K562 (cell line): ENCODE results near the gene SLCO2B1. TPM values are rescaled to one million over a fixed set of nuclear protein-coding genes. Genes with fewer than 3 reads are reported as not detected.

Experiments
- ATF4 ChIP-seq: fragments of 450-650 bp; formaldehyde crosslinking; IDR thresholded peaks from 2 replicates; pipeline ENCODE4 v1.4.0; 2022; ENCODE audit warnings: mild to moderate bottlenecking, moderate library complexity
- CBFA2T3 ChIP-seq: fragments of 450-650 bp; IDR thresholded peaks from 2 replicates; pipeline ENCODE4 v1.6.1; 2017
- CBX5 ChIP-seq: IDR thresholded peaks from 2 replicates; pipeline ENCODE4 v1.6.1; 2014; ENCODE audit warnings: low read depth, borderline replicate concordance
- CREBBP ChIP-seq: IDR thresholded peaks from one replicate; pipeline ENCODE4 v1.6.1; 2012; ENCODE audit warnings: low read depth, mild to moderate bottlenecking, control low read depth, inconsistent platforms, low read length
- HMG20A ChIP-seq: fragments of 450-650 bp; formaldehyde crosslinking; conservative IDR thresholded peaks from 2 replicates; pipeline ENCODE4 v1.4.0; 2020; ENCODE audit warnings: mild to moderate bottlenecking, mixed read lengths
- MAZ ChIP-seq, 2 experiments: fragments of 450-650 bp in 1 of 2; sonication (generic) in 1 of 2; formaldehyde crosslinking; IDR thresholded peaks in 1 of 2; conservative IDR thresholded peaks in 1 of 2; 2 replicates each; pipeline versions ENCODE4 v1.4.0 to v1.5.0; 2020; ENCODE audit warnings: mild to moderate bottlenecking in 1 of 2, missing genetic modification reagents in 1 of 2
- MCM2 ChIP-seq: fragments of 450-650 bp; IDR thresholded peaks from 2 replicates; pipeline ENCODE4 v1.6.1; 2017; ENCODE audit warnings: low read depth, mild to moderate bottlenecking
- MED1 ChIP-seq: sonication (generic); formaldehyde crosslinking; IDR thresholded peaks from 2 replicates; pipeline ENCODE4 v1.8.1; 2023; ENCODE audit warnings: missing genetic modification reagents, borderline replicate concordance
- PATZ1 ChIP-seq: fragments of 250-450 bp; sonication (Bioruptor Pico); IDR thresholded peaks from 2 replicates; pipeline ENCODE4 v1.5.0; 2020; ENCODE audit warnings: mild to moderate bottlenecking, borderline replicate concordance
- PTTG1 ChIP-seq: fragments of 450-650 bp; IDR thresholded peaks from 2 replicates; pipeline ENCODE4 v1.6.1; 2016; ENCODE audit warnings: low read depth, mild to moderate bottlenecking, missing genetic modification characterization, missing compliant biosample characterization
- RBM14 ChIP-seq: fragments of 200-400 bp; formaldehyde crosslinking; IDR thresholded peaks from 2 replicates; pipeline ENCODE4 v1.6.1; 2018; ENCODE audit warnings: low read depth, mild to moderate bottlenecking, low read length, moderate library complexity, borderline replicate concordance; ENCODE audit not compliant: insufficient read depth
- SFPQ ChIP-seq: fragments of 200-400 bp; formaldehyde crosslinking; IDR thresholded peaks from 2 replicates; pipeline ENCODE4 v1.6.1; 2017; ENCODE audit warnings: mild to moderate bottlenecking, low read depth, low read length, moderate library complexity
- SMARCA4 ChIP-seq: fragments of 450-650 bp; IDR thresholded peaks from 2 replicates; pipeline ENCODE4 v1.6.1; 2016
- SRSF7 ChIP-seq: fragments of 200-400 bp; formaldehyde crosslinking; optimal IDR thresholded peaks from 2 replicates; pipeline ENCODE3; 2017; ENCODE audit warnings: mild to moderate bottlenecking, low read depth, low read length
- STAT5B ChIP-seq: fragments of 250-450 bp; sonication (Bioruptor Pico); IDR thresholded peaks from 2 replicates; pipeline ENCODE4 v1.8.0; 2021; ENCODE audit warnings: mild to moderate bottlenecking, inconsistent platforms
- ZFX ChIP-seq: sonication (generic); formaldehyde crosslinking; IDR thresholded peaks from 2 replicates; pipeline ENCODE4 v1.8.0; 2022; ENCODE audit warnings: mild to moderate bottlenecking, missing genetic modification reagents, moderate library complexity
- ZNF407 ChIP-seq: fragments of 450-650 bp; IDR thresholded peaks from 2 replicates; pipeline ENCODE4 v1.6.1; 2016; ENCODE audit warnings: low read depth
- polyA plus RNA-seq, 8 experiments: library from polyadenylated mRNA; depleted of rRNA in 4 of 8; stranded (reverse) in 5 of 8; unstranded in 3 of 8; fragments of >200 nt; fragmentation: Nextera tagmentation in 2 of 8; fragmentation: Illumina TruSeq in 1 of 8; extraction: Ambion mirVana in 2 of 8; extraction: Trizol in 1 of 8; gene quantifications; 2 replicates each; pipeline versions ENCODE4 v1.2.1 to v1.2.3, GENCODE V29; 2011 to 2014; ENCODE audit warnings: inconsistent platforms in 1 of 8, missing spikeins in 1 of 8
- total RNA-seq, 7 experiments: library from RNA; depleted of rRNA in 6 of 7; stranded (reverse); fragments of >200 nt in 6 of 7; fragmentation: Illumina TruSeq in 2 of 7; extraction: Trizol in 2 of 7; gene quantifications; 2 replicates each; pipeline versions ENCODE4 v1.2.1 to v1.2.3, GENCODE V29; 2011 to 2021; ENCODE audit warnings: low replicate concordance in 1 of 7

Gene SLCO2B1
- total and polyA plus RNA-seq, 9 of the 15 experiments (the other 6 are each of a cell fraction or from before 2014, with no cell fraction given) = 0.70 to 14.7 (median 7.6) TPM

- TF ChIP-seq ZNF407 (no peak), PATZ1 (CRISPR knock-in tag) (no peak), RBM14 (no peak), SMARCA4 (no peak), ZFX (CRISPR knock-in tag) (no peak), HMG20A (CRISPR knock-in tag) (no peak), PTTG1 (no peak), CBFA2T3 (no peak), SRSF7 (no peak), CREBBP (no peak), CBX5 (no peak), MCM2 (no peak), ATF4 (CRISPR knock-in tag) (no peak), MED1 (CRISPR knock-in tag) (no peak), MAZ (CRISPR knock-in tag; conservative IDR thresholded peaks at IDR 0.05 in 1 of 2, IDR thresholded peaks at IDR 0.05 in 1 of 2) (0 out of 4 replicates have a peak, but pooled peaks of 1 of the 2 experiments have one; percentile 3), STAT5B (CRISPR knock-in tag) (no peak), SFPQ (no peak)
Measured at GRCh38 chr11:75143420-75143731, 7.5 kb upstream of the SLCO2B1 start (continued).
